ENCODE measurements around the gene TMEM42.
"Not testable (repeated sequence)": the region's sequence is repeated elsewhere in the genome, so short reads cannot be mapped to it uniquely, and the experiment has no call there.

Gene TMEM42

DNA sequence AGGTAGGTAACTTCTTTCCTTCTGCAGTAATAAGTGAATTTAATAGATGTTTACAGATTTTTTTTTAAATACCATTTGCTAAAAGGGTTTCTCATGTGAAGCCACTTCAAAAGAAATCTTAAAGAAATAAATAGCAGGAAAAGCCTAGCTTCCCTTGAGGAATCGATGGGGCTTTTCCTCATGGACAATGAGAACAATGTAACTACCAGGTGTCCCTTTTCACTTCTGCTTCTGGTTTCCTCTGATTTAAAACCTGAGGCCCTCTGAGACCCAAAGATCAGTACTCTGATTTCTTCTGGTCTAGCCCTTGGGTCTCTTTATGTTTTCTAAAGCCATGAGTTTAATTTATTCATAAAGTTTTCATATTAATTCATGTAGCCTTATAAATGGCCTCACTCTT, 13.1 kb upstream of the TMEM42 start:
- TF ChIP-seq, protein P1, sequence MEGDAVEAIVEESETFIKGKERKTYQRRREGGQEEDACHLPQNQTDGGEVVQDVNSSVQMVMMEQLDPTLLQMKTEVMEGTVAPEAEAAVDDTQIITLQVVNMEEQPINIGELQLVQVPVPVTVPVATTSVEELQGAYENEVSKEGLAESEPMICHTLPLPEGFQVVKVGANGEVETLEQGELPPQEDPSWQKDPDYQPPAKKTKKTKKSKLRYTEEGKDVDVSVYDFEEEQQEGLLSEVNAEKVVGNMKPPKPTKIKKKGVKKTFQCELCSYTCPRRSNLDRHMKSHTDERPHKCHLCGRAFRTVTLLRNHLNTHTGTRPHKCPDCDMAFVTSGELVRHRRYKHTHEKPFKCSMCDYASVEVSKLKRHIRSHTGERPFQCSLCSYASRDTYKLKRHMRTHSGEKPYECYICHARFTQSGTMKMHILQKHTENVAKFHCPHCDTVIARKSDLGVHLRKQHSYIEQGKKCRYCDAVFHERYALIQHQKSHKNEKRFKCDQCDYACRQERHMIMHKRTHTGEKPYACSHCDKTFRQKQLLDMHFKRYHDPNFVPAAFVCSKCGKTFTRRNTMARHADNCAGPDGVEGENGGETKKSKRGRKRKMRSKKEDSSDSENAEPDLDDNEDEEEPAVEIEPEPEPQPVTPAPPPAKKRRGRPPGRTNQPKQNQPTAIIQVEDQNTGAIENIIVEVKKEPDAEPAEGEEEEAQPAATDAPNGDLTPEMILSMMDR (IDR thresholded peaks at IDR 0.05; ENCODE audit: extremely low read depth, insufficient read depth, missing control alignments), result no peak
- no peak for DNase-seq (ENCODE audit: low spot score)
- in situ Hi-C loops (cut with MboI; ENCODE audit: low pct_unique_long_range_greater_than_20kb, low sequenced_read_pairs, unreplicated experiment), result no loop called here

DNA sequence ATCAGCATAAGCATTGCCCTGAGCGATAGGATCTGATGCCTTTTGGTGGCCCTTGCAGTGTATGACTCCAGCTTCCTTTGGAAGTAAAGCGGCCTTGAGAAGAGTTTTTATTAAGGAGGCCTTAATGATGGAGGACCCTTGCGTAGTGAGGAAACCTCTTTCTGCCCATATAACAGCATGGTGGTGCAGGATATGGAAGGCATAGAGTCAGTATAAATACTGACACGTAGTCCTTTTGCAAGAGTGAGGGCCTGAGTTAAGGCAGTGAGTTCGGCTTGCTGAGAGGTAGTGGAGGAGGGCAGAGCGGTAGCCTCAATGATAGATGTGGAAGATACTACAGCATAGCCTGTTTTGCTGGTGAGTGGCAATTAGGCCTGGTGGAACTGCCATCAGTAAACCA, 5.0 kb upstream of the TMEM42 start:
- DNase-seq (ENCODE audit: low spot score); in situ Hi-C loops (cut with MboI; ENCODE audit: low pct_unique_long_range_greater_than_20kb, low sequenced_read_pairs, unreplicated experiment): not testable (repeated sequence)

DNA sequence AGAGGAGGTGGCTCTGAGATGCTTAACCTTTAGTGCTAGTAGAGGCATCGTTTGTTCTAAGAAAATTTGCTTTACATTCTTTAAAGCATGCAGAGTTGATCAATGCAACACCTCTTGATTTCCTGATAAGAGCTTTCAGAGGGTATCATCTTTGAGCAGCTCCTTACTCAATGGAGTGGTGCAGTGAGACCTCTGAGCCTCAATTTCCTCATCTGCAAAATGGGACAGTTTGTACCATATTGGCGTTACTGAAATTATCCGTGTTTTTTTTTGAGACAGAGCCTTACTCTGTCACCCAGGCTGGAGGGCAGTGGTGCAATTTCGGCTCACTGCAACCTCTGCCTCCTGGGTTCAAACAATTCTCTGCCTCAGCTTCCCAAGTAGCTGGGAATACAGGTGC, 1.6 kb upstream of the TMEM42 start:
- DNase-seq (ENCODE audit: low spot score), result no peak
- TF ChIP-seq, protein P1 (IDR thresholded peaks at IDR 0.05; ENCODE audit: extremely low read depth, insufficient read depth, missing control alignments), result no peak

DNA sequence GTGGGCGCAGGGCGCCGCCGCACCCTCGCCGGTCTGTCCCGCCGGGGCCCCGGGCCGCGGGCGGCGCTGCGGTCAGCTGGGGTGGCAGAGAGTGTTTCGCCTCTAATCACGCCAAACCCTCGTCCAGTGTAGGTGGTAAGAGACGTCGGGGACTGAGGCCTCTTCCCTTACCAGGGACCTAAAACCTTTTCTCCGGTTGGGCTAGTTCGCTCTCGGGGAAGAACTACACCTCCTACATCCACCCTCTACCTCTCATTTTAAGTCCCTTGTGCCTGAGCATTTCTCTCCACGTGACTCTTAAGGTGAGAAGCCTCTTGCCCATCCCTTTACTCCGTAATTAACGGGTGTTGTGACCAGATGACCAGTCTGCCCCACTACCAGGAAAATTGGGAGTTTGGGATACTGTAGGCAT, 520 bp downstream of the TMEM42 start:
- in situ Hi-C loops (cut with MboI; ENCODE audit: low pct_unique_long_range_greater_than_20kb, low sequenced_read_pairs, unreplicated experiment), result no loop called here
- peak; percentile 62 for DNase-seq (ENCODE audit: low spot score)
- TF ChIP-seq, protein P1 (IDR thresholded peaks at IDR 0.05; ENCODE audit: extremely low read depth, insufficient read depth, missing control alignments), result no peak

More for the DNA sequence above, 1.6 kb upstream of the TMEM42 start:
- in situ Hi-C loops (cut with MboI; ENCODE audit: low pct_unique_long_range_greater_than_20kb, low sequenced_read_pairs, unreplicated experiment), result no loop called here

DNA sequence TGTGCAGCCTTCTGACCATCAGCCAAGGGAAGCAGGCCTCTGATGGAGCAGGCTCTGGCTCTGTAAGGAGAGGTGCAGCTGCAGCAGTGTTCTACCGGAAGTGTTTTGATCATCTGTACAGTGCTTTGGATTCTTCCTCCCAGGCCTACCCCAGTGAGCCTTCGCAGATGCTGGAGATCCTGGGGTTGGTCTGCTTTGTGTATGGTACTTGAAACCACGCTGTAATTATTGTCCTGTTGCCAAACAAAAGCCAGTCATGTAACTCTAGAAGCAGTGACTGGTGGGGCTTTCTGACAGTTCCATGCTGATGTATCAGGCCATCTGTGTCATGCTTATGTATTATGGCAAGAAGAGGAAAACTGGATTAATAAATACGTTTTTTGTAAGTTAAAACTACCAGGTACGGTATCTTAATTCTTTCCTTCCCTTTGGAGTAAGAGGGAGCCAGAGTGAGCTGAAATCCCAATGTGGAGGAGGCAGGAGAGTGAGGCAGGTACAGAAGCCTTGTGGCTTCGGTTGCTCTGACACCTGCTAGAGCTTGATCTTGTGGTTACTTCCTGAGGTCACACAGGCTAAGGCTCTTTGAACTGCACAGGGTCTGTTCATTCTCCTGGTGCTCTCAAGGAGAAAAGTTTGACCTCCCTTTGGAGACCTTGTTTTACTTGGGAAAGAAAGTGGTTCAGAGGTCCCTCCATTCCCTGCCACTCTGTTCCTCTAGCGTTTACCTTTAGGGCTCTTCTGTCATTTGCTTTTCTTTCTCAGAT, 3.7 kb downstream of the TMEM42 start:
- no peak for DNase-seq (ENCODE audit: low spot score)
- in situ Hi-C loops (cut with MboI; ENCODE audit: low pct_unique_long_range_greater_than_20kb, low sequenced_read_pairs, unreplicated experiment), result no loop called here
- TF ChIP-seq, protein P1 (IDR thresholded peaks at IDR 0.05; ENCODE audit: extremely low read depth, insufficient read depth, missing control alignments), result no peak

DNA sequence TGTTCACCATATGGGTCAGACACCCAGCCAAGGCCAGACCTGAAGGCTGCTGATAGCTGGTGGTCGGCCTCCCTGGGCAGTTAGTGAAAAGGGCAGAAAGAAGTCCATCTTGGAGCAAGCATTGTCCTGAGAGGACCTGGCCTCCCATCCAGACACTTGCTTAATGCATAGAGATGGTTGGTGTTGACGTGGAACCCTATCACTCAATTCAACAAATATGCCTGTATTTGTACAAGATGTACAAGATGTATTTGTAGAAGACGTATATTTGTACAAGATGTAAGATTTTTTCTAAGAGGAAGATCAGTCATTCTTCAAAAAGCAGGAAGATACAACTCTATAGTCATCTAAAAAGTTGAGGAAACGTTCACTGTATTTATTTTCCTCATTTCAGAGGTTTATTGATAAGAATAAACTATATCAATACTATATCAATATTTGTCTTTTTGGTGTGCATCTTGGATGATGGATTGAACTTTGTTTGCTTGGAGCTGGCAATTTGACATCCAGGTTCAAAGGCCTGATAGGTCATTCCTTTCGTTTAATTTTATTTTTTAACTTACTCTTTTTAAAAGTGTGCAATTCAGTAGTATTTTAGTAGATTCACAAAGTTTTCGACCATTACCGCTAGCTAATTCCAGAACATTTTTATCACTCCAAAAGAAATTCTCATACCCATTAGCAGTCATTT, 5.9 kb downstream of the TMEM42 start:
- DNase-seq (ENCODE audit: low spot score), result no peak
- TF ChIP-seq, protein P1 (IDR thresholded peaks at IDR 0.05; ENCODE audit: extremely low read depth, insufficient read depth, missing control alignments), result no peak
- in situ Hi-C loops (cut with MboI; ENCODE audit: low pct_unique_long_range_greater_than_20kb, low sequenced_read_pairs, unreplicated experiment), result no loop called here

DNA sequence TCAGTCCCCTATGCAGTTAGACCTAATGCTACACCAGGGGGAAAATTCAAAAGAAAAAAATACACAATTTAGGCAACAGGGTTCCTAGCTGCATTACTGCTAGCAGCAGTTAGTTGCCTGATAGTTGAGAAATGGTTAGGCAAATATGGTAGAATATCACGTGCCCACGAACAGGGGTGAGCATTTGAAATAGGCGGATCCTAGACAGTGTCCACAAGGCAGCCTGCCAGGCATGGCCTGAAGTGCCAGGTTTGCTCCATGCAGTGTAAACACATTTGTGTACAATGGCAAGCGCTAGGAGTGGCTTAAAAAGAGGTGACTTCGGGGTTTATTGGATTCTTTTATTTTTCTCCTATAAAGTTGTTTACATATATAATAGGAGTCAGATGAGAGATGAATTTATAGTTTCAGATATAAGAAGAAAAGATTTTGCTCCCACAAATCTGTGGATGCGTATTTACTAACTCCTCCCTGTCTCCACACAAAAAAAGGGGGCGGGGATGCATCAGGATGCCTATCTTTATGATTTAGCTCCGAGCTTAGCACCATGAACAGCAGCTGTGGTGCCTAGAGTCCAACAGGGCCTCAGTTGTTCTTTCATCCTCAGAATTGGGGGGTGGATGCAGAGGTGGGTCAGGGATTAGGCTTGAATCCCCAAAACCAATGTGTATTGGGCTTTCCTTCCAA, 8.8 kb downstream of the TMEM42 start:
- DNase-seq (ENCODE audit: low spot score), result no peak
- in situ Hi-C loops (cut with MboI; ENCODE audit: low pct_unique_long_range_greater_than_20kb, low sequenced_read_pairs, unreplicated experiment), result no loop called here
- TF ChIP-seq, protein P1 (IDR thresholded peaks at IDR 0.05; ENCODE audit: extremely low read depth, insufficient read depth, missing control alignments), result no peak
